Epithelial cell of esophagus (primary cell): ENCODE data around the gene NXPH1.

ENCODE experiments used
- DNase-seq: peaks from one replicate; pipeline ENCODE4 v3.0.0; 2010; ENCODE audit warnings: low read depth
- H3K4me3 ChIP-seq: 2 replicates; pipeline ENCODE4 v1.5.1; 2011; ENCODE audit warnings: mild to moderate bottlenecking, low read length, control low read depth
- TF ChIP-seq, protein P1 (sequence below): IDR thresholded peaks from 2 replicates; pipeline ENCODE4 v1.5.1; 2011; ENCODE audit warnings: low read depth, mild to moderate bottlenecking, low read length, control low read depth, inconsistent platforms; ENCODE audit not compliant: insufficient read depth; ENCODE audit errors: missing control alignments

NXPH1 gene

GRCh38 chr7:8566016-8566415 lies 132.6 kb downstream of the NXPH1 start:
- no peak for DNase-seq
- TF ChIP-seq, protein P1, sequence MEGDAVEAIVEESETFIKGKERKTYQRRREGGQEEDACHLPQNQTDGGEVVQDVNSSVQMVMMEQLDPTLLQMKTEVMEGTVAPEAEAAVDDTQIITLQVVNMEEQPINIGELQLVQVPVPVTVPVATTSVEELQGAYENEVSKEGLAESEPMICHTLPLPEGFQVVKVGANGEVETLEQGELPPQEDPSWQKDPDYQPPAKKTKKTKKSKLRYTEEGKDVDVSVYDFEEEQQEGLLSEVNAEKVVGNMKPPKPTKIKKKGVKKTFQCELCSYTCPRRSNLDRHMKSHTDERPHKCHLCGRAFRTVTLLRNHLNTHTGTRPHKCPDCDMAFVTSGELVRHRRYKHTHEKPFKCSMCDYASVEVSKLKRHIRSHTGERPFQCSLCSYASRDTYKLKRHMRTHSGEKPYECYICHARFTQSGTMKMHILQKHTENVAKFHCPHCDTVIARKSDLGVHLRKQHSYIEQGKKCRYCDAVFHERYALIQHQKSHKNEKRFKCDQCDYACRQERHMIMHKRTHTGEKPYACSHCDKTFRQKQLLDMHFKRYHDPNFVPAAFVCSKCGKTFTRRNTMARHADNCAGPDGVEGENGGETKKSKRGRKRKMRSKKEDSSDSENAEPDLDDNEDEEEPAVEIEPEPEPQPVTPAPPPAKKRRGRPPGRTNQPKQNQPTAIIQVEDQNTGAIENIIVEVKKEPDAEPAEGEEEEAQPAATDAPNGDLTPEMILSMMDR: no peak
- no peak overlapping the region for H3K4me3 ChIP-seq

GRCh38 chr7:8567626-8568025 lies 134.2 kb downstream of the NXPH1 start:
- TF ChIP-seq, protein P1: no peak
- DNase-seq: no peak
- no peak overlapping the region for H3K4me3 ChIP-seq

- H3K4me3 ChIP-seq: no peak overlapping the region
- TF ChIP-seq, protein P1: no peak
- no peak for DNase-seq
Observed at GRCh38 chr7:8579661-8580194, 146.3 kb downstream of the NXPH1 start.

DNA sequence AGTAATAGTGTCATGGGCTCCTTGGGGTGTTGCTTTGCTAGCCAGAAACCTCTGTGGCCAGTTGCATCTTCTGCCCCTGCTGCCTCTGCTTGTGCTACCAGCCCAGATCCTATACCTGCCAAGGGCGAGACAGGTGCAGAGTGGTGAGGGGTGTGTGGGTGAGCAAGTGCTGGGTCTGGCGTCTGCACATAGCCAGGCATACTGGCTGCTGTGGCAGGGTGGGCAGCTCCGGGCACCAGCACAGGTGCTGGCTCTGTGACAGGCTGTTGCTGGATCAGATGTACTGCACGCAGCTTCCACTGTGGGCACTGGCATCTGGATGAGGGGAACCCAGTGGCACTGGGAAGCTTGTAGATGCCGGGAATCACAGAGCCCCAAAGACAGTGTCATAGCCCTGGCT lies 148.4 kb downstream of the NXPH1 start:
- TF ChIP-seq, protein P1: no peak
- no peak for DNase-seq
- H3K4me3 ChIP-seq: no peak overlapping the region

DNA sequence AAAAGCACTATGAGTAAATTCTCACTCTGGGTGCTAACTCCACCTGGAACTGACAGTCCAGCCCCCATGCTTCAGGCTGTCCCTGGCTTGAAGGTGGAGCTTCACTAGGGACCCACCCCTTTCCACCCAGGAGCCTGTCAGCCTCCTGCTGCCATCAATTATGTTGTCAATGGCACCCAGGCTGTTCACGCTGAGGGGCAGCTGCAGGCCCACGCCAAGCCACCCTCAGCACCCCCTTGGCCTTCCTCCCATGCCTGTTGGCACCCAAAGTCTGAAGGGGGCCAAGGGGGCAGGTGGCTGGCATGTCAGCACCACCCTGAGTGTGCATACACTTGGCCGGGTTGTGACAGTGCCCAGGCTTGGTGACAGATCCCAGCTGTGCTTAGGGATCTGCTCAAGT lies 149.3 kb downstream of the NXPH1 start:
- DNase-seq: no peak
- TF ChIP-seq, protein P1: no peak
- no peak overlapping the region for H3K4me3 ChIP-seq

- TF ChIP-seq, protein P1: no peak
- DNase-seq: no peak
- H3K4me3 ChIP-seq: no peak overlapping the region
Observed at GRCh38 chr7:8585591-8585990, 152.2 kb downstream of the NXPH1 start.

- TF ChIP-seq, protein P1: no peak
- DNase-seq: no peak
Observed at GRCh38 chr7:8590225-8590624, 156.8 kb downstream of the NXPH1 start.

More at GRCh38 chr7:8590225-8590624, 156.8 kb downstream of the NXPH1 start:
- H3K4me3 ChIP-seq: no peak overlapping the region
